Right hindlimb (tissue), 1 donor: ENCODE results near the gene CCT2.

Experiments
- DNase-seq: peaks from one replicate; pipeline ENCODE4 v3.0.0-alpha.2; 2018

The CCT2 gene

DNA sequence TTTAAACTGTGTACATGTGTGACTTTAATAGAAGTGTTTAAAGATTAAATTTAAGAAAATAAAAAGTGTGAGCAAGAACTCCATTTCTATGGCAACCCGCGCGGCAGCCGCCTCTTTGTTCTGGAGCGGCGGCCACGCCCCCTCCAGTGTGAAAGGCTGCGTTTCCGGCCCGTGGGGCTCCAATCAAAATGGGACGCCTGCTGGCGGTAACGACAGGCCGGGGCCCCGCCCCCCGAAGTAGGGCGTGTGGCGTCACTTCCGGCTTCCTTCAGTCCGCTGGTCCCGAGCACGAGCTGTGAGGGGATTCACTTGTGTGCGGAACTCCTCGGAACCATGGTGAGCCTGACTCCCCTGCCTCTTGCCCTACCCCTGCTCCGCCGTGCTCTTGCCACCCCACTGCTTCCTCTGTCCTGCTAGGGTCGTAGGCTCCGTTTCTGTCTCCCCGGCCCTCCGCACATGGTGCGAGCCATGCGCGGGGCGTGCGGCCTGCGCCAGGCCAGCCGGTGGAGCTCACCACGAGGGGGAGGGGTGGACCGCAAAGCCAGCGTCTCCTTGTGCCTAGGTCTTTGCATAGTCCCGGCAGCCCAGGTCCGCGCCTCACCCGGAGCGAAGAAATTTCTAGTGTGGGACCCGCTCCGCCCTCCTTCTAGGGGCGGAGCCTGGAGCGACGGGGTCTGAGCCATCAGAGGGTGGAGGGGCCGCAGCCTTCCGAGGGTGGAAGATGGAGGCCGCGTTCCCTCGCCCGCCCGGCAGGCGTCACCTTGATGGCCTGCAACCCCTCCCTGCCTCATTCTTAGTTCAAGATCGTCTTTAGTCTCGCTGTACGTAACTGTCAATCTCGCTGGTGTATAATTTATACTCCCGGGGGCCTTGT is at the start of gene CCT2:
Gene CCT2 (plus strand): TSS at position 271 of the 874 bp plus-strand sequence. CDS start 63 bp downstream, at position 334.
- DNase-seq, result peak; percentile 98

DNA sequence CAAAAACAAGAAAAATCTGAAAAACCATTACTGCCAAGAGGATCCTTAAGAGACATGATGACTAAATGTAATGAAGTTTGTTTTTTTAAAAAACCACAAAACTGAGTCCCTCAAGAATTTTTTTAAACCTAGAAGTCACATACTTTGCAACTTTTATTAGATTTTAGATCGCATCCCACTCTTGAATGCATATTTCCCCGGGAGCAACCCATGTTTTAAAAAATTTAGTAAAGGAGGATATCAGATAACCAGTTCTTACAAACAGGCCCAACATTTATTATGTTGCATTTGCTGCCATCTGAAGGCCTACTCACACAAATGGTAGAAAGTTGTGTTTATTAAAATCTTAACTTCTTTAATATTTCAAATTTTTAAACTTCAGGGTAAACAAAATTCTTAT is 44.3 kb upstream of the CCT2 start:
- no peak for DNase-seq

DNA sequence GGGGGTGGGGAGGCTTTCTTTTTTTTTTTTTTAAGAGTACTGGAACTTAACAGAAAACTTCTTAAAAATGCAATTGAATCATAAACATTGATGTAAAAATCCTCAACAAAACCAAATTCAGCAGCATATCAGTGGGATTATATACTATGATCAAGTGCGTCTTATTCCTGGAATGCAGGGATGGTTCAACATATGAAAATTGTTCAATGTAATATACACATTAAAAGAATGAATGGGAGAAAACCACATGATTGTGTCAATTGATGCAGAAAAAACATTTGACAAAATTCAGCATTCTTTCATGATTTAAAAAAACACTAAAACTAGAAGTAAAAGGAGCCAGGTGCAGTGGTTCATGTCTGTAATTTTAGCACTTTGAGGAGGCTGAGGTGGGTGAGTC is 41.2 kb upstream of the CCT2 start:
- DNase-seq, result no peak

DNA sequence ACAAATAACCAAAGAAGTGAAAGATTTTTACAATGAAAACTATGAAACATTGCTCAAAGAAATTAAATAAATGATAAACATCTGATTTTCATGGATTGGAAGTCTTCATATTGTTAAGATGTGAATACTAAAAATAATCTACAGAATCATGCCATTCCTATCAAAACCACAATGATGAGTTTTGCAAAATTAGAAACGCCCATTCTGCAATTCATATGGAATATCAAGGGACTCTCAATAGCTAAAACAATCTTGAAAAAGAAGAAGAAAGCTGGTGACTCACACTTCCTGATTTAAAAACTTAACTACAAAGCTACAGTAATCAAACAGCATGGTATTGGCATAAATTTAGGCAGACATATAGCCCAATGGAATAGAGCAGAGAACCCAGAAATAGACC is 40.2 kb upstream of the CCT2 start:
- no peak for DNase-seq

- DNase-seq, result no peak
Measured at GRCh38 chr12:69546693-69547438, 38.4 kb upstream of the CCT2 start.

DNA sequence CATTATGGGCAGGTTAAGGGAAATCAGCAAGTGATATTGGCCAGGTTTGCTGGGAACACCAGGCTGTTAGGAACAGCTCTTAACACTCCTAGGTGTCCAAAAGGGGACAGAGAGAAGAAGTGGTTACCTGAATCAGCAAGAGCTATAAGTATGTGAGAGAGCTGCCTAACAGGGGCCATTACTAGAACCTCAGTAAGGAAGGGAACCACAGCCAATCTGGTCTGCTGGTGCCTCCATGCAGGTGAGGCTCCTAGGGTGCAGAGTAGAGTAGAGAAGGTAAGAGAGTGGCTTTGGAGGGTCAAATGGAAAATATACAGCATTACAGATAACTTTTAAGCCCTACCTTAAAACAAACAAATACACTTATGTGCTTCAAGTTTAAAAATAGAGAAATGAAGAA is 36.6 kb upstream of the CCT2 start:
- no peak for DNase-seq

DNA sequence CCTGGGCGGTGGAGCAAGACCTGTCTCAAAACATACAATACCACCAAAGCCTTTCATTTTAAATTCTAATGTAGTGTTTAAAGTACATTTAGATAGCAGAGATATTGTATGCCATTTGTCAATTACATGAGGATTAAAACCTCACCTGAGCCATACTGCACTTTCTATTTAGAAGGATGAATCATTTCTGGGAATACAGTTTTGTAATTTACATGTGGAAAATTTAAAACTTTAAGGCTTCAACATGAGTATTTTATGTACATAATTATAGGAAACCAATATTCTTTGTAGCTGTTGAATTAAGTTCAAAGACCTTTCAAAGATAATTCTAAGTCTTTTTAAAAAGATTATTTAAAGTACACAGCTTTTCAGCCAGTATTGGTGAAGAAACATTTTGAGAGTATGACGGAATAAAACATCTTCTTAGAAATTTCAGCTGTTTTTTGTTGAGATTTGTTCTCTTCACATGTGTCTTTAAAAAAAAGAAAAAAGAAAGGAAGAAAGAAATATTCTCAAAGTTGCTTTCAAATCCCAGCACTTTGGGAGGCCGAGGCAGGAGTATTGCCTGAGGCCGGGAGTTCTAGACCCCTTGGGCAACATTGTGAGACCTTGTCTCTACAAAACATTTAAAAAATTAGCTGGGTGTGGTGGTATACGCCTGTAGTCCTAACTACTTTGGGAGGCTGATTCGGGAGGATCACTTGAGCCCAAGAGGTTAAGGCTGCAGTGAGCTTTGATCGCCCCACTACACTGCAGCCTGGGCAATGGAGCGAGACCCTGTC is 34.5 kb upstream of the CCT2 start:
- DNase-seq, result no peak

DNA sequence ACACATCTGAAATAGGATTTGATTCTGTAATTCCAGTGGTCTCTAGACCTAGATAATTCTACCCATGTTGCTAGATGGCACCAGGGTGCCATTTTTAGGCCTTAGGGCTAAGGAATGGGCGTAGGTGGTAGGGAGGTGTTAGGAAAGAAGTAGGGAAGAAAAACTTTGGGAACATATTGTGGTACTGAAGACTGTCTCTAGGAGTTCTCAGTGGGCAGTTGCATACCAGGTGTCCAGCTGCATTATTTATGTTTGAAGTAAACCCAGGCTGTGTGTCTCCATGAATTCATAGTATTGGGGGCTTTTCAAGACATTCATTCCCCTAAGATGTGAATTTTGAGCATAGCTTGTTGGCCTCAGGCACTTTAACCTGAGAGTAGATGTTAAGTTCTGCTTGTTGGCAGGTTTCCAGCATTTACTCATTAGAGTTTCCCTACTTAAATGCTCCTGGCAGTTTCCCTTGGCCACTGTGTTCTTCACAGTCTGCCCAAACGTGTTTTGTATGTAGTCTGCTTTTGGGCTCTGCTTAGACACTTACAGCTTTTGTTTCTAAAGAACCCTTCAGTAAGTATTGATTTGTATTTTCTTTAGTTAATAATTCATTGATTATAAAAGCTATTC is 31.5 kb upstream of the CCT2 start:
- no peak for DNase-seq

- no peak for DNase-seq
Measured at GRCh38 chr12:69555461-69555860, 29.8 kb upstream of the CCT2 start.

DNA sequence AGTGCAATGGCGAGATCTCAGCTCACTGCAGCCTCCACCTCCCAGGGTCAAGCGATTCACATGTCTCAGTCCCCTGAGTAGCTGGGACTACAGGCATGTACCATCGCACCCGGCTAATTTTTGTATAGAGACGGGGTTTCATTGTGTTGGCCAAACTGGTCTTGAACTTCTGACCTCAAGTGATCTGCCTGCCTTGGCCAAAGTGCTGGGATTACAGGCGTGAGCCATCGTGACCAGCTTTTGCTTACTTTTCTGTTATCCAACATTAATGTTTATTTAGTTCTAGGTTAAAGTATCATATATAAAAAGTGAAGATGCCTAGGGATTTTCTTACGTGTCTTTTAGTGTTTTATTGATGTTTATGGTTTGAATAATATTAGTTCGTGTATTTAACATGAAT is 28.9 kb upstream of the CCT2 start:
- DNase-seq, result no peak

- DNase-seq, result no peak
Measured at GRCh38 chr12:69563166-69563762, 22.0 kb upstream of the CCT2 start.

DNA sequence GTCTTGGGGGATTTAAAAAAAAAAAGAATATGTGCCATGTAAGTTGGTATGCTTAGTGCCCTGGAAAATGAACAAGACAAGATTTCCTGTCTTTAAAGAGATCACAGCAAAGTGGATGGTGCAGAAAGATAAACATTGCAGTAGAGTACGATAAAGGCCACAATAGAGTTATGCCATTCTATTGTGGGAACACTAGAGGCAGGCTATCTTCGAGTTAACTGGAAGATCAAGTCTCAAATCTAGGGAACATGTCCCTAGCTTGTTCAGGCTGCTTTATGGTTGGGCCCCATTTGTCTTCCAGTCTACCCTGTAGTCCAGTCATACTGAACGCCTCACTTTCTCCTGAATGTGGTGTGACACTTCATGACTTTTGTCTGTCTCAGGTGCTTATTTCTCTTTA is 18.7 kb upstream of the CCT2 start:
- DNase-seq, result no peak

GRCh38 chr12:69569236-69569635 is 16.0 kb upstream of the CCT2 start:
- DNase-seq, result no peak

GRCh38 chr12:69570000-69570516 is 15.2 kb upstream of the CCT2 start:
- no peak for DNase-seq

GRCh38 chr12:69570545-69571399 is 14.5 kb upstream of the CCT2 start:
- DNase-seq, result peak; percentile 35

DNA sequence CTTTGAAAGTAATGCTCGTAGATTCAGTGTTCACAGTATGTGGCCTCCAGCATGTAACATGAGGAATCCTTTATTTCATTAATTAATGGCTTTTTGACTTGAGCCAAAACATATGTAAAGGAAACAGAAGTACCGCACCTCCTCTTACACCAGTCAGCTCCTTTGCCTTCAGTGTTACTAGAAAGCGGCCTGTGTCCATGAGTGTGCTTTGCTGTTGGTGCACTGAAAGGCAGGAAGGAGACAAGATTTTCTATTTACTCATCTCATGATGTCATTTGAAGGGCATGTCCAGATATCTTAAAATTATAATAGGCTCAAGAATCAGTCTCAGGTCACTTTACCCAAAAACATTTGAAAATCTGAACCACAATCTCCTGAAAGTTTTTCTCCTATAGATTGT is 9.9 kb upstream of the CCT2 start:
- DNase-seq, result no peak

- no peak for DNase-seq
Measured at GRCh38 chr12:69578283-69578682, 7.0 kb upstream of the CCT2 start.

DNA sequence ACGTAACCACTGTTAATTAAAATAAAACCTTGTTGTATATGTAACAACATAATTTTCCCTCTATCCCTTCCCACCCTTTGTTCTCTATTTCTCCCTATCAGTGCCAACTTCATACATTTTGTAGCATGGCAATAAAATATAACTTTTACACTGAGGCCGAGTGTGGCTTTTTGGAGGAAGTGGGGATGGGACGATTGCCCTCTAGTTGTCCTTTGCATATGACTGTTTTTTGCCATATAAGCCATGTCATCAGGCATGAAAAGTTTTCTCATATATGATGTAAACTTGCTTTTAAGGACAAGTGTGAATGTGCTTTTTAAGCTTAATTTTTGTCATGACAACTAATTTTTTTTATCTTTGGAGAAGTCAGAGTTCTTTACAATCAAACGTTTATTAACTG is 6.2 kb upstream of the CCT2 start:
- DNase-seq, result no peak

- DNase-seq, result no peak
Measured at GRCh38 chr12:69580074-69580473, 5.2 kb upstream of the CCT2 start.

DNA sequence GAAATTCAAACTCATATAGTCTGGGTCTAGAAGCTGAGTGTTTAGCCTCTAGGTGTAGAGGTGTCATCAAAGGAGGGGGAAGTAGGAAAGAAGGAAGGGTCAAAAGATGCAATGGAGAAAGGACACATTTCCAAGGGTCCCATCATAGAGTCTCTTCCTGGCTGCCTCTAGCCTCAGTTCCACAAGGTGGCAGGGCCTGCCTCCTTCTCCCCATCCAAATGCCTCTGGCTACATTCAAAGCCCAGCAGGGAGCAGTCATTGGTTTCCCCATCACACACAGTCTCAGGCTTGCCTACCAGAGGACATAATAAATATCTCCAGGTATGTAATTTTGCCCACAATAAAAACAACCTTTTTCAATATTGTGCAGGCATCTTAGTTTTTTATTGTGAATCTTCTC is 2.1 kb upstream of the CCT2 start:
- no peak for DNase-seq

DNA sequence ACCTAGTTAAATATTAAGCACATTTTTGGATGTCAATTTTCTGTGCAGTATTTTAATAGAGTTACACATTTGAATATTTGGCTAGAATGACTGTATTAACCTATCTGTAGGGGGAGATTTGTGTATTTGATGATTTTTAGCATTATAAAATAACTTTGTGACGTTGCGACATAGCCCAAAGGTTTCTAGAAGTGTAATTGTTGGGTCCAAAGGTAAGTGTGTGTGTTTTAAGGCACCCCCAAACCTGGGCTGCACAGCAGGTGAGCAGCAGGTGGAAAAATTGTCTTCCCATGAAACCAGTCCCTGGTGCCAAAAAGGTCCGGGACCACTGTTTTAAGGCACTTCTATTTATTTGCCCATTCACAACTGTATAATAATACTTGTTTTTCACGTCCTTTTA is 3.3 kb downstream of the CCT2 start:
- DNase-seq, result no peak
